Heart left ventricle (tissue), 13 donors: ENCODE results near the gene STXBP3.

Experiments used
- POLR2A ChIP-seq, 2 donors: fragments of 450-650 bp; IDR thresholded peaks; one replicate each; pipeline ENCODE4 v1.6.1; 2017; ENCODE audit warnings: antibody characterized with exemption in 2 of 2, mild to moderate bottlenecking in 2 of 2, moderate library complexity in 2 of 2
- TF ChIP-seq, protein P1 (sequence below), 12 donors: fragments of 200-600 bp; sonication (generic) in 4 of 12; IDR thresholded peaks; one replicate each; pipeline versions ENCODE4 v1.5.0 to v1.8.0; 2018 to 2022; ENCODE audit warnings: antibody characterized with exemption in 12 of 12, mild to moderate bottlenecking in 5 of 12
- donor health status: ischemic (EF 13 %, LVEDD 7.1; RV severe dilation, severe dysfunction).
- donor health status: DM: no; HTN: yes; CAD: no.
- donor health status: DM: no; HTN: no; CAD: no.
- donor health status: ischemic (EF 25% LVEDD 6.9; RV normal size, moderate dysfunction).
- donor health status: ischemic (EF 25% LVEDD 5.7; RV mildly dilated, moderate dysfunction).
- donor health status: ischemic (EF 35%, LVEDD 5.7; RV mildly dilated, moderate dysfunction).
- donor health status: nonischemic (EF 11% LVEDD 7.7; RV severe dilation, severe dysfunction).
- donor health status: DM: yes; HTN: yes; CAD: no.
- donor health status: PGD.
- donor health status: ischemic (EF 29% LVEDD 5.4; RV normal size, mild dysfunction).
- donor health status: nonischemic (EF 23%, LVEDD 6.1; RV moderate dilation, normal function).

GRCh38 chr1:108841703-108842102, 95.2 kb downstream of the STXBP3 start:
- TF ChIP-seq, protein P1, sequence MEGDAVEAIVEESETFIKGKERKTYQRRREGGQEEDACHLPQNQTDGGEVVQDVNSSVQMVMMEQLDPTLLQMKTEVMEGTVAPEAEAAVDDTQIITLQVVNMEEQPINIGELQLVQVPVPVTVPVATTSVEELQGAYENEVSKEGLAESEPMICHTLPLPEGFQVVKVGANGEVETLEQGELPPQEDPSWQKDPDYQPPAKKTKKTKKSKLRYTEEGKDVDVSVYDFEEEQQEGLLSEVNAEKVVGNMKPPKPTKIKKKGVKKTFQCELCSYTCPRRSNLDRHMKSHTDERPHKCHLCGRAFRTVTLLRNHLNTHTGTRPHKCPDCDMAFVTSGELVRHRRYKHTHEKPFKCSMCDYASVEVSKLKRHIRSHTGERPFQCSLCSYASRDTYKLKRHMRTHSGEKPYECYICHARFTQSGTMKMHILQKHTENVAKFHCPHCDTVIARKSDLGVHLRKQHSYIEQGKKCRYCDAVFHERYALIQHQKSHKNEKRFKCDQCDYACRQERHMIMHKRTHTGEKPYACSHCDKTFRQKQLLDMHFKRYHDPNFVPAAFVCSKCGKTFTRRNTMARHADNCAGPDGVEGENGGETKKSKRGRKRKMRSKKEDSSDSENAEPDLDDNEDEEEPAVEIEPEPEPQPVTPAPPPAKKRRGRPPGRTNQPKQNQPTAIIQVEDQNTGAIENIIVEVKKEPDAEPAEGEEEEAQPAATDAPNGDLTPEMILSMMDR (IDR thresholded peaks at IDR 0.05), result no peak
- no peak for TF ChIP-seq POLR2A (IDR thresholded peaks at IDR 0.05)
